ENCODE results near the gene ESPNL.

- no peak for TF ChIP-seq POLR2A (IDR thresholded peaks at IDR 0.05)
- TF ChIP-seq, protein P1, sequence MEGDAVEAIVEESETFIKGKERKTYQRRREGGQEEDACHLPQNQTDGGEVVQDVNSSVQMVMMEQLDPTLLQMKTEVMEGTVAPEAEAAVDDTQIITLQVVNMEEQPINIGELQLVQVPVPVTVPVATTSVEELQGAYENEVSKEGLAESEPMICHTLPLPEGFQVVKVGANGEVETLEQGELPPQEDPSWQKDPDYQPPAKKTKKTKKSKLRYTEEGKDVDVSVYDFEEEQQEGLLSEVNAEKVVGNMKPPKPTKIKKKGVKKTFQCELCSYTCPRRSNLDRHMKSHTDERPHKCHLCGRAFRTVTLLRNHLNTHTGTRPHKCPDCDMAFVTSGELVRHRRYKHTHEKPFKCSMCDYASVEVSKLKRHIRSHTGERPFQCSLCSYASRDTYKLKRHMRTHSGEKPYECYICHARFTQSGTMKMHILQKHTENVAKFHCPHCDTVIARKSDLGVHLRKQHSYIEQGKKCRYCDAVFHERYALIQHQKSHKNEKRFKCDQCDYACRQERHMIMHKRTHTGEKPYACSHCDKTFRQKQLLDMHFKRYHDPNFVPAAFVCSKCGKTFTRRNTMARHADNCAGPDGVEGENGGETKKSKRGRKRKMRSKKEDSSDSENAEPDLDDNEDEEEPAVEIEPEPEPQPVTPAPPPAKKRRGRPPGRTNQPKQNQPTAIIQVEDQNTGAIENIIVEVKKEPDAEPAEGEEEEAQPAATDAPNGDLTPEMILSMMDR (IDR thresholded peaks at IDR 0.05) = no peak
Observed at GRCh38 chr2:238123991-238124470, 23.9 kb downstream of the ESPNL start.
